Ectodermal cell (in vitro differentiated cells): ENCODE results near the gene TESK2.
"Not testable (repeated sequence)": the region's sequence is repeated elsewhere in the genome, so short reads cannot be mapped to it uniquely, and the experiment has no call there.

Source experiments
- H3K27ac ChIP-seq: 2 replicates; pipeline ENCODE4 v1.7.0; 2013; ENCODE audit warnings: mild to moderate bottlenecking, low read depth, low read length; ENCODE audit not compliant: insufficient read depth, poor library complexity, severe bottlenecking
- H3K27me3 ChIP-seq: 2 replicates; pipeline ENCODE4 v1.7.0; 2013; ENCODE audit warnings: mild to moderate bottlenecking, low read length; ENCODE audit not compliant: insufficient read depth, control insufficient read depth, poor library complexity, severe bottlenecking
- H3K36me3 ChIP-seq: one replicate; pipeline ENCODE4 v1.7.0; 2013; ENCODE audit warnings: low read length; ENCODE audit not compliant: control insufficient read depth, insufficient read depth
- H3K4me1 ChIP-seq: one replicate; pipeline ENCODE4 v1.7.0; 2013; ENCODE audit warnings: low read length; ENCODE audit not compliant: control insufficient read depth, insufficient read depth
- H3K4me3 ChIP-seq: 2 replicates; pipeline ENCODE4 v1.7.0; 2013; ENCODE audit warnings: low read depth, low read length, control low read depth; ENCODE audit not compliant: insufficient read depth
- H3K9me3 ChIP-seq: 2 replicates; pipeline ENCODE4 v1.7.0; 2013; ENCODE audit warnings: mild to moderate bottlenecking, low read length, moderate library complexity; ENCODE audit not compliant: control insufficient read depth
- WGBS, 2 experiments: methylation state at CpG; one replicate each; pipeline ENCODE4 v1.1.7; 2013; ENCODE audit warnings: missing lambda C conversion rate in 2 of 2; 5-methylcytosine and 5-hydroxymethylcytosine counted together

The TESK2 gene

DNA sequence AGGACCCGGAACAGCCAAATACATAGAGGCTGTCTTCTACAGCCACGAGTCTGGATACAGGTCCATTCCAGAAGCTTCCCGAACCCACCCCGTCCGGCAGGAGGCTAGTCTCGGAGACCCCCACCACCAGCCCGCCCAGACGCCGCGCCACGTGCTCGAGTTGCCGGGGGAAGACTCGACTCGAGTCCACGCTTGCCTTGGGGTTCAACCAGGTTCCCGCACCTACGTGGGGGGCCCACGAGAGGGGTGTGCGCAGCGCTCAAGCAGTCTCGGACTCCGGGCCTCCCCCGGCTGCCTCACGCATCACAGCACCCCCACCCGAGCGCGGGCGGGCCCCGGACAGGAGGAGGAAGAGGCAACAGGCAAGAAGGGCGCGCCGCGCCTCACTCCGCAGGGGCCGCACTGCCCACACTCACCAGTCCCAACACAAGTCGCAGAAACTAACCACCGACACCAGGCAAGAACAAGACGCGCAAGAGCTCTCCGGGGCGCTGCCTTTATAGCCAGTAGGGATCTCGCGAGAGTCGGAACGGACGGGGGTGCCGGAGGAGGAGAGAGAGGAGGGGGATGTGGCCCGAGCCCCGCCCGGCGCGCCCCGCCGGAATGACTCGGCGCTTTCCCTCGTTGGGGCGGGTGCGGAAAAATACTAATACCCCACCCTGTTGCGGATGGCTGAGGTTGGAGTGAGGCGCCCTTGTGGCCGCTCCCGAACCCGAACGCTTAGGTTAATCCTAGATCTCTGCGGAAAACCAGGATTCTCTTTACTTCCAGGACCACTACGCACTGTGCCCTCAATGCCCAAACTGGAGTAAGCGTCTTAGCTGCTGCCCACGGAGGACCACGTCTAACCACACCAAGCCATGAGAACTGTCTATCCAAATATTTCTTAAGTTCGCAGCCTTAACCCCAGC lies 30.7 kb upstream of the TESK2 start, which contains the start of gene PRDX1:
PRDX1 (minus strand) TSS at position 472 of the 911 bp plus-strand sequence. CDS start 2,841 bp downstream, outside the sequence.
- Histone ChIP-seq H3K36me3 (peaks cover 7% of the 10 kb centered on the region), H3K9me3 (no peaks in the 10 kb centered on the region), H3K4me3 (peak within 1 kb of the TSS; percentile 57), H3K4me1 (peaks cover 12% of the 10 kb centered on the region), H3K27me3 (no peaks in the 10 kb centered on the region), H3K27ac (peak within 1 kb of the TSS; percentile 22)
- 1 to 2% methylated on average over 72 of the region's 72 CpGs for WGBS, 2 experiments

DNA sequence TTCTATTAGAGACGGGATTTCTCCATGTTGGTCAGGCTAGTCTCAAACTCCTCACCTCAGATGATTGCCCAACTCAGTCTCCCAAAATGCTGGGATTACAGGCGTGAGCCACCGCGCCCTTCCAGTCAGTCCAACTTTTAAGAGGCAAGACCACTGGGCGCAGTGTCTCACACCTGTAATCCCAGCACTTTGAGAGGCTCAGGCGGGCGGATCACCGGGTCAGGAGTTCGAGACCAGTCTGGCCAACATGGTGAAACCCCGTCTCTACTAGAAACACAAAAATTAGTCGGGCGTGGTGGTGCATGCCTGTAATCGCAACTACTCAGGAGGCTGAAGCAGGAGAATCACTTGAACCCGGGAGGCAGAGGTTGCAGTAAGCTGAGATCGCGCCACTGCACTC lies 28.8 kb upstream of the TESK2 start:
- not testable (repeated sequence) for H3K27ac ChIP-seq, H3K27me3 ChIP-seq, H3K4me3 ChIP-seq, H3K4me1 ChIP-seq, H3K9me3 ChIP-seq
- WGBS, 2 experiments: 82 to 83% methylated on average over 16 of the region's 16 CpGs
- peaks cover 23% of the 10 kb centered on the region for H3K36me3 ChIP-seq

DNA sequence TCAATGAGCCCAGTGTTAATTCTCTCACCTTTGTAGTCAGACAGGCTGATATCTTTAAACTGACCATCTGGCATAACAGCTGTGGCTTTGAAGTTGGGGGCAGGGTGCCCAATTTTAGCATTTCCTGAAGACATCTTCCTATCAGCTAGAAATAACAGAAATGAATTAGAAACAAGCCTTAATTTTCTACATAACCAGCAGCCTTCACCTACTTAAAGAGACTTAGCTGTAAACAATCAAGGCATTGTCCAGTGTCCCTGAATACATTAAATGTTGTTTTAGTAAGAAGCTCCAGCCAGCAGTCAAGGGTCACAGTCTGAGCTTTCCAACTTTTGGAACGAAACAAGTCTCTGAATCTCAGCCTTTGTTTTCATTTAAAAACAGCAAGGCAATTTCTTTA lies 27.9 kb upstream of the TESK2 start:
- Histone ChIP-seq H3K27ac (no peak overlapping the region), H3K27me3 (no peaks in the 10 kb centered on the region), H3K4me3 (no peak overlapping the region), H3K9me3 (no peaks in the 10 kb centered on the region), H3K36me3 (peaks cover 29% of the 10 kb centered on the region), H3K4me1 (peaks cover 5% of the 10 kb centered on the region)
- WGBS, 2 experiments: 68 to 85% methylated on average over 1 of the region's 1 CpG

DNA sequence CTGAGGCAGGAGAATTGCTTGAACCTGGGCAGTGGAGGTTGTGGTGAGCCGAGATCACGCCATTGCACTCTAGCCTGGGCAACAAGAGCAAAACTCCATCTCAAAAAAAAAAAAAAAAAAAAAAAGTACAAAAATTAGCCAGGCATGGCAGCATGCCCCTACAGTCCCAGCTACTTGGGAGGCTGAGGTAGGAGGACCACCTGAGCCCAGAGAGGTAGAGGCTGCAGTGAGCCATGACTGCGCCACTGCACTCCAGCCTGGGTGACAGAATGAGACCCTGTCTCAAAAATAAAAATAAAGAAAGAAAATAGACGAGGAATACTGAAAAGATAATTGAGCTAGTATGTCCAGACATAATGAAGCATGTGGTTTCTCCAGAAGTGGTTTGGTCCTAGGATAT lies 27.4 kb upstream of the TESK2 start:
- H3K9me3 ChIP-seq, H3K4me1 ChIP-seq, H3K27ac ChIP-seq, H3K27me3 ChIP-seq, H3K4me3 ChIP-seq: not testable (repeated sequence)
- peaks cover 29% of the 10 kb centered on the region for H3K36me3 ChIP-seq
- 86 to 87% methylated on average over 4 of the region's 4 CpGs for WGBS, 2 experiments

- no peak overlapping the region for H3K4me3 ChIP-seq
- H3K4me1 ChIP-seq: peaks cover 5% of the 10 kb centered on the region
- H3K27ac ChIP-seq: no peak overlapping the region
- H3K9me3 ChIP-seq: no peaks in the 10 kb centered on the region
- H3K36me3 ChIP-seq: peaks cover 41% of the 10 kb centered on the region
- H3K27me3 ChIP-seq: no peaks in the 10 kb centered on the region
- 85 to 96% methylated on average over 4 of the region's 4 CpGs for whole genome bisulfite sequencing, 2 experiments
Observed at GRCh38 chr1:45516465-45516864, 25.5 kb upstream of the TESK2 start.

GRCh38 chr1:45516036-45516435 lies 25.1 kb upstream of the TESK2 start:
- Histone ChIP-seq H3K27ac (no peak overlapping the region), H3K4me3 (no peak overlapping the region), H3K4me1 (peaks cover 5% of the 10 kb centered on the region), H3K9me3 (no peaks in the 10 kb centered on the region), H3K27me3 (no peaks in the 10 kb centered on the region), H3K36me3 (peaks cover 45% of the 10 kb centered on the region)
- 98 to 99% methylated on average over 3 of the region's 3 CpGs for WGBS, 2 experiments

DNA sequence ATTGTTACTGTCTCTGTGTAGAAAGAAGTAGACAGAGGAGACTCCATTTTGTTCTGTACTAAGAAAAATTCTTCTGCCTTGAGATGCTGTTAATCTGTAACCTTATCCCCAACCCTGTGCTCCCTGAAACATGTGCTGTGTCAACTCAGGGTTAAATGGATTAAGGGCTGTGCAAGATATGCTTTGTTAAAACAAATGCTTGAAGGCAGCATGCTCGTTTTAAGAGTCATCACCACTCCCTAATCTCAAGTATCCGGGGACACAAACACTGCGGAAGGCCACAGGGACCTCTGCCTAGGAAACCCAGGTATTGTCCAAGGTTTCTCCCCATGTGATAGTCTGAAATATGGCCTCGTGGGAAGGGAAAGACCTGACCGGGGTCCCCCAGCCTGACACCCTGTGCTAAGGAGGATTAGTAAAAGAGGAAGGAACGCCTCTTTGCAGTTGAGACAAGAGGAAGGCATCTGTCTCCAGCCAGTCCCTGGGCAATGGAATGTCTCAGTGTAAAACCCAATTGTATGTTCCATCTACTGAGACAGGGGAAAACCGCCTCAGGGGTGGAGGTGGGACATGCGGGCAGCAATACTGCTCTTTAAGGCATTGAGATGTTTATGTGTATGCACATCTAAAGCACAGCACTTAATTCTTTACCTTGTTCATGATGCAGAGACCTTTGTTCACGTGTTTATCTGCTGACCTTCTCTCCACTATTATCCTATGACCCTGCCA lies 22.7 kb upstream of the TESK2 start:
- H3K4me1 ChIP-seq, H3K27me3 ChIP-seq, H3K4me3 ChIP-seq, H3K9me3 ChIP-seq, H3K27ac ChIP-seq: not testable (repeated sequence)
- peaks cover 57% of the 10 kb centered on the region for H3K36me3 ChIP-seq
- WGBS, 2 experiments: 93% methylated on average over 8 to 9 of the region's 9 CpGs

GRCh38 chr1:45512641-45513054 lies 21.7 kb upstream of the TESK2 start:
- Histone ChIP-seq H3K27me3 (no peaks in the 10 kb centered on the region), H3K36me3 (peaks cover 57% of the 10 kb centered on the region), H3K4me3 (no peak overlapping the region), H3K9me3 (no peaks in the 10 kb centered on the region), H3K27ac (no peak overlapping the region), H3K4me1 (no peaks in the 10 kb centered on the region)
- WGBS, 2 experiments: 85 to 100% methylated on average over 1 of the region's 1 CpG

GRCh38 chr1:45510972-45511527 lies 20.1 kb upstream of the TESK2 start:
- no peaks in the 10 kb centered on the region for H3K27me3 ChIP-seq
- no peak overlapping the region for H3K27ac ChIP-seq
- H3K36me3 ChIP-seq: peaks cover 46% of the 10 kb centered on the region
- WGBS, 2 experiments: 95 to 97% methylated on average over 4 of the region's 4 CpGs
- H3K9me3 ChIP-seq: no peaks in the 10 kb centered on the region
- H3K4me1 ChIP-seq: no peaks in the 10 kb centered on the region
- no peak overlapping the region for H3K4me3 ChIP-seq
